Neural progenitor cell (in vitro differentiated cells): ENCODE results near the gene VPS35L. TPM values are rescaled to one million over a fixed set of nuclear protein-coding genes. Genes with fewer than 3 reads are reported as not detected.

Experiments used
- DNase-seq: peaks from one replicate; pipeline ENCODE4 v3.0.0-alpha.2; 2016; ENCODE audit warnings: low spot score
- H2AFZ ChIP-seq: fragments of 200-600 bp; sonication (generic); replicated peaks from 2 replicates; pipeline ENCODE4 v1.6.1; 2016; ENCODE audit warnings: antibody characterized with exemption
- H3F3A ChIP-seq: fragments of 200-600 bp; sonication (generic); 2 replicates; pipeline ENCODE4 v1.6.1; 2016; ENCODE audit warnings: antibody characterized with exemption, low read depth
- H3K27ac ChIP-seq: fragments of 200-600 bp; sonication (generic); 2 replicates; pipeline ENCODE4 v1.5.1; 2016; ENCODE audit warnings: mild to moderate bottlenecking
- H3K27me3 ChIP-seq: fragments of 200-600 bp; sonication (generic); 2 replicates; pipeline ENCODE4 v1.6.1; 2016; ENCODE audit warnings: mild to moderate bottlenecking, moderate library complexity
- H3K36me3 ChIP-seq: fragments of 200-600 bp; sonication (generic); 2 replicates; pipeline ENCODE4 v1.5.1; 2016
- H3K4me1 ChIP-seq: fragments of 200-600 bp; sonication (generic); 2 replicates; pipeline ENCODE4 v1.6.1; 2016; ENCODE audit warnings: mixed run types
- H3K4me2 ChIP-seq: fragments of 200-600 bp; sonication (generic); 2 replicates; pipeline ENCODE4 v1.6.1; 2016
- H3K4me3 ChIP-seq: fragments of 200-600 bp; sonication (generic); 2 replicates; pipeline ENCODE4 v1.5.1; 2016
- H3K79me2 ChIP-seq: fragments of 200-600 bp; sonication (generic); 2 replicates; pipeline ENCODE4 v1.6.1; 2016; ENCODE audit warnings: low read depth
- H3K9ac ChIP-seq: fragments of 200-600 bp; sonication (generic); 2 replicates; pipeline ENCODE4 v1.6.1; 2016
- H3K9me3 ChIP-seq: fragments of 200-600 bp; sonication (generic); 2 replicates; pipeline ENCODE4 v1.5.1; 2016; ENCODE audit warnings: low read depth
- H4K20me1 ChIP-seq: fragments of 200-600 bp; sonication (generic); 2 replicates; pipeline ENCODE4 v1.6.1; 2016; ENCODE audit warnings: low read depth
- H3K27ac Mint-ChIP-seq: 3 replicates; pipeline ENCODE4 v1.8.0; 2021; ENCODE audit warnings: mixed read lengths
- H3K27me3 Mint-ChIP-seq: 2 replicates; pipeline ENCODE4 v1.8.0; 2022; ENCODE audit warnings: low read depth, mild to moderate bottlenecking, inconsistent platforms, moderate library complexity, mixed read lengths; ENCODE audit not compliant: insufficient read depth
- H3K36me3 Mint-ChIP-seq: 3 replicates; pipeline ENCODE4 v1.8.0; 2021; ENCODE audit warnings: mixed read lengths
- H3K4me1 Mint-ChIP-seq: 3 replicates; pipeline ENCODE4 v1.8.0; 2021; ENCODE audit warnings: mixed read lengths
- H3K4me3 Mint-ChIP-seq: 3 replicates; pipeline ENCODE4 v1.8.0; 2021; ENCODE audit warnings: mild to moderate bottlenecking, moderate library complexity, mixed read lengths
- H3K9me3 Mint-ChIP-seq: 3 replicates; pipeline ENCODE4 v1.8.0; 2020; ENCODE audit warnings: mixed read lengths
- EZH2 ChIP-seq: fragments of 200-600 bp; sonication (generic); IDR thresholded peaks from 2 replicates; pipeline ENCODE4 v1.6.1; 2017; ENCODE audit warnings: antibody characterized with exemption, mild to moderate bottlenecking, moderate library complexity
- EZH2phosphoT487 ChIP-seq: fragments of 200-600 bp; sonication (generic); IDR thresholded peaks from 2 replicates; pipeline ENCODE4 v1.6.1; 2017; ENCODE audit warnings: antibody characterized with exemption
- total RNA-seq: library from RNA; depleted of rRNA; stranded (reverse); fragments of >200 nt; gene quantifications from 2 replicates; pipeline ENCODE4 v1.2.3, GENCODE V29; 2015; ENCODE audit warnings: low replicate concordance
- TF ChIP-seq, protein P1 (sequence below): fragments of 200-600 bp; sonication (generic); IDR thresholded peaks from 2 replicates; pipeline ENCODE4 v1.5.1; 2017; ENCODE audit warnings: antibody characterized with exemption, mild to moderate bottlenecking

The VPS35L gene
- total RNA-seq, 1 donor from 2014 or later, result 57.1 TPM

DNA sequence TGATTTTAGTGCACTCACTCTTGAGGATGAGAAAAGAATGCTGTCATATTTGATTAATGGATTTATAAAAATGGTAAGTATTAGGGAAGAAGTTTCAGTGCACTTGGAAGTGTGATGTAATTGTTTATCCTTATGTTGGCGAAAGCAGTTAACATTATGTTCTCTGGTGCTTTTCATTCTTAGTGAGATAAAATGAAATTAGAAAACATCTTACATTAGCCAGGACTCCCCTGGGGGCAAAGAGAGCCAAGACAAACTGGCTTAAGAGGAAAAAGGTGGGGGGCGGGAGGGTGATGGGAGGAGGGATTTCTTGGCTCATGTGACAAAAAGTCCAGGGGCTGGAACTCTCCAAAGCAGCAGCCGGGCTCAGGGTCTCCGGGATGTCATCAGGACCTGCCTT lies 89.4 kb downstream of the VPS35L start:
- peaks cover 11% of the 10 kb centered on the region for H3K36me3 Mint-ChIP-seq
- Histone ChIP-seq H3K9ac (no peak overlapping the region), H3K27ac (no peak overlapping the region), H2AFZ (no peak overlapping the region), H3K79me2 (no peaks in the 10 kb centered on the region), H3K4me3 (no peak overlapping the region), H3K4me2 (no peak overlapping the region), H4K20me1 (peaks cover 4% of the 10 kb centered on the region), H3K27me3 (no peaks in the 10 kb centered on the region), H3K9me3 (no peaks in the 10 kb centered on the region), H3K4me1 (peaks cover 19% of the 10 kb centered on the region), H3K36me3 (peaks cover 5% of the 10 kb centered on the region), H3F3A (peaks cover 1% of the 10 kb centered on the region)
- no peaks in the 10 kb centered on the region for H3K27me3 Mint-ChIP-seq
- H3K4me1 Mint-ChIP-seq, result peaks cover 11% of the 10 kb centered on the region
- no peak overlapping the region for H3K4me3 Mint-ChIP-seq
- no peak for DNase-seq
- TF ChIP-seq EZH2 (no peak), EZH2phosphoT487 (no peak)
- H3K9me3 Mint-ChIP-seq, result no peaks in the 10 kb centered on the region
- H3K27ac Mint-ChIP-seq, result no peak overlapping the region

DNA sequence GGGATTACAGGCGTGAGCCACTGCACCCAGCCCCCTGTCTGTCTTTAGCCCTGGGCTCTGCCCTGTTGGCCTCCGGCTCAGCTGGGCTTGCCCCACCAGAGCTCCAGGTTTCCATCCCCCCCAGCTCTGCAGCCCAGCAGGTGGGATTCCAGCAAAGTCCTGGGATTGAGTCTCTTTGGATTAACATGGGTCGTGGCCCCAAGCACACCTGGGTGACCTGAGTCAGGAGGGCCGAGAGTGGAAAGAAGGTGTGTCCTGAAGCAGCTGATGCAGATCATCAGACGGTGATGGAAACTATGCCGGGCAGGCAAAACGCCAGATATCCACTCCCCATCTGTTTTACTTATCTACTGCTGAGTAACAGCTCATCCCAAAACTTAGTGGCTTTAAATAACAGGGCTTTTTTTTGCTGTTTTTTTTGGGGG lies 90.1 kb downstream of the VPS35L start:
- Histone ChIP-seq H3F3A (peaks cover 3% of the 10 kb centered on the region), H3K4me1 (peaks cover 19% of the 10 kb centered on the region), H4K20me1 (peaks cover 4% of the 10 kb centered on the region), H2AFZ (no peak overlapping the region), H3K36me3 (peaks cover 5% of the 10 kb centered on the region), H3K9me3 (no peaks in the 10 kb centered on the region), H3K4me3 (no peak overlapping the region), H3K4me2 (no peak overlapping the region), H3K79me2 (no peaks in the 10 kb centered on the region), H3K27me3 (no peaks in the 10 kb centered on the region), H3K27ac (no peak overlapping the region), H3K9ac (no peak overlapping the region)
- Mint-ChIP-seq H3K27me3 (no peaks in the 10 kb centered on the region), H3K4me3 (no peak overlapping the region), H3K4me1 (peaks cover 11% of the 10 kb centered on the region), H3K36me3 (peaks cover 6% of the 10 kb centered on the region), H3K27ac (no peak overlapping the region), H3K9me3 (no peaks in the 10 kb centered on the region)
- TF ChIP-seq, protein P1, sequence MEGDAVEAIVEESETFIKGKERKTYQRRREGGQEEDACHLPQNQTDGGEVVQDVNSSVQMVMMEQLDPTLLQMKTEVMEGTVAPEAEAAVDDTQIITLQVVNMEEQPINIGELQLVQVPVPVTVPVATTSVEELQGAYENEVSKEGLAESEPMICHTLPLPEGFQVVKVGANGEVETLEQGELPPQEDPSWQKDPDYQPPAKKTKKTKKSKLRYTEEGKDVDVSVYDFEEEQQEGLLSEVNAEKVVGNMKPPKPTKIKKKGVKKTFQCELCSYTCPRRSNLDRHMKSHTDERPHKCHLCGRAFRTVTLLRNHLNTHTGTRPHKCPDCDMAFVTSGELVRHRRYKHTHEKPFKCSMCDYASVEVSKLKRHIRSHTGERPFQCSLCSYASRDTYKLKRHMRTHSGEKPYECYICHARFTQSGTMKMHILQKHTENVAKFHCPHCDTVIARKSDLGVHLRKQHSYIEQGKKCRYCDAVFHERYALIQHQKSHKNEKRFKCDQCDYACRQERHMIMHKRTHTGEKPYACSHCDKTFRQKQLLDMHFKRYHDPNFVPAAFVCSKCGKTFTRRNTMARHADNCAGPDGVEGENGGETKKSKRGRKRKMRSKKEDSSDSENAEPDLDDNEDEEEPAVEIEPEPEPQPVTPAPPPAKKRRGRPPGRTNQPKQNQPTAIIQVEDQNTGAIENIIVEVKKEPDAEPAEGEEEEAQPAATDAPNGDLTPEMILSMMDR, result no peak
- TF ChIP-seq EZH2phosphoT487, result no peak
- TF ChIP-seq EZH2, result no peak
- no peak for DNase-seq

DNA sequence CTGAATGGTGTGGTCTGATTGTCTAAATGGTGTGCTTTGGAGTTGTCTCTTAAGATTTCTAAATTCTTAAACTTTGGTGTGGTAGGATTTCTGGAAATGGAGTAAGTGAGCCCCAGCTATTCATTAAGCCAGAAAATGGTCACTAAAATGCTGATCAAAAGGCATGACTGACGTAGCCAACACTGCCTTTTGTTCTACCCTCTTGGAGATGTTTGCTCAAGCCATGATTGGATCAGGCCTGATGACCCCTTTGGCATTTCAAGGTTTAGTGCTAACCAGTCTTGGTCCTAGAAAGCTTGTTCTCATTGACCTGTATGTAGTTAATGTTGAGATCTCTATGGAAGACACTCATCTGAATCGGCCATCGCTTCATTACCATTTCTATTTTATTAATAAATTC lies 94.5 kb downstream of the VPS35L start:
- H3K27ac Mint-ChIP-seq, result no peak overlapping the region

DNA sequence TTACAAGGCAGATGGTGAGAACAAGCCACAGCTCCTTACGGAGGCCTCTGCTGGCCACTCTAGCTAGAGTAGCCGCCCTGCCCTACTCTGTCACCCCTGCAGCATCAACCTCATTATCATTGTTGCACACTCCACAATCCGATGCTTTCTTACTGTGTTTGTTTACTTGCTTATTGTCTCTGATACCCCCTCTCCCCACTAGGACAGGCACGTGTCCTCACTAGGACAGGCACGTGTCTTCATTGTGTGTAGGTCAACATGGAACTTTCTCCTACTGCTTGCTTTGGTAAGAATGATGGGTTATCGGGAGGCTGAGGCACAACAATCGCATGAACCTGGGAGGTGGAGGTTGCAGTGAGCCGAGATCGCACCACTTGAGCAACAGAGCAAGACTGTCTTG lies 98.6 kb downstream of the VPS35L start:
- H4K20me1 ChIP-seq, result no peaks in the 10 kb centered on the region
- peaks cover 3% of the 10 kb centered on the region for H3F3A ChIP-seq
- TF ChIP-seq EZH2phosphoT487, result no peak
- TF ChIP-seq EZH2, result no peak
- TF ChIP-seq, protein P1, result no peak
- H3K79me2 ChIP-seq, result no peaks in the 10 kb centered on the region
- no peak overlapping the region for H3K27ac ChIP-seq
- H3K4me1 ChIP-seq, result peaks cover 5% of the 10 kb centered on the region
- H3K27me3 Mint-ChIP-seq, result peaks cover 2% of the 10 kb centered on the region
- peaks cover 5% of the 10 kb centered on the region for H3K36me3 ChIP-seq
- H3K4me3 ChIP-seq, result no peak overlapping the region
- no peaks in the 10 kb centered on the region for H3K4me1 Mint-ChIP-seq
- no peak overlapping the region for H2AFZ ChIP-seq
- no peak overlapping the region for H3K27ac Mint-ChIP-seq
- H3K36me3 Mint-ChIP-seq, result peaks cover 26% of the 10 kb centered on the region
- no peaks in the 10 kb centered on the region for H3K9me3 Mint-ChIP-seq
- no peaks in the 10 kb centered on the region for H3K27me3 ChIP-seq
- H3K9me3 ChIP-seq, result no peaks in the 10 kb centered on the region
- DNase-seq, result no peak
- H3K4me3 Mint-ChIP-seq, result no peak overlapping the region
- H3K9ac ChIP-seq, result no peak overlapping the region
- H3K4me2 ChIP-seq, result no peak overlapping the region

More for the DNA sequence above, 94.5 kb downstream of the VPS35L start:
- Histone ChIP-seq H3K4me1 (peaks cover 12% of the 10 kb centered on the region), H4K20me1 (peaks cover 4% of the 10 kb centered on the region), H3K4me2 (no peak overlapping the region), H3K79me2 (no peaks in the 10 kb centered on the region), H3K27ac (no peak overlapping the region), H3F3A (peaks cover 3% of the 10 kb centered on the region), H3K9ac (no peak overlapping the region), H3K36me3 (peaks cover 5% of the 10 kb centered on the region), H3K4me3 (no peak overlapping the region), H3K27me3 (no peaks in the 10 kb centered on the region), H3K9me3 (no peaks in the 10 kb centered on the region), H2AFZ (no peak overlapping the region)
- no peak for DNase-seq
- no peak for TF ChIP-seq EZH2phosphoT487
- no peak for TF ChIP-seq EZH2
- TF ChIP-seq, protein P1, result no peak
- H3K4me1 Mint-ChIP-seq, result peaks cover 7% of the 10 kb centered on the region
- peaks cover 2% of the 10 kb centered on the region for H3K27me3 Mint-ChIP-seq
- peaks cover 20% of the 10 kb centered on the region for H3K36me3 Mint-ChIP-seq
- no peaks in the 10 kb centered on the region for H3K9me3 Mint-ChIP-seq
- H3K4me3 Mint-ChIP-seq, result no peak overlapping the region
